CD8-positive, alpha-beta memory T cell (primary cell): ENCODE data around the gene BOLA3. TPM values are rescaled to one million over a fixed set of nuclear protein-coding genes. Genes with fewer than 3 reads are reported as not detected.

Experiments used
- polyA plus RNA-seq: library from polyadenylated mRNA; unstranded; fragments of 300-500 nt; fragmentation: Illumina TruSeq; gene quantifications from one replicate; pipeline ENCODE4 v1.2.3, GENCODE V29; 2021
- total RNA-seq, 2 experiments: library from RNA; stranded (reverse); gene quantifications; one replicate each; pipeline ENCODE4 v1.2.3, GENCODE V29; 2021

The BOLA3 gene
- total and polyA plus RNA-seq, 3 experiments from 2014 or later, result 74.1 to 133 (median 131) TPM

Other genes with a start within 250 kb of the BOLA3 start
- gene DGUOK, start 221.0 kb downstream of the BOLA3 start, total RNA-seq, result 10 to 100 TPM; 96.6 to 98.8 TPM
- 188 TPM for gene DGUOK, start 221.0 kb downstream of the BOLA3 start, polyA plus RNA-seq
- gene TET3, start 163.0 kb downstream of the BOLA3 start, total RNA-seq, result 10 to 100 TPM; 19.9 to 20.5 TPM
- 0.78 TPM for gene TET3, start 163.0 kb downstream of the BOLA3 start, polyA plus RNA-seq
- 100 to 1,000 TPM; 177 to 185 TPM for gene MOB1A, start 31.0 kb upstream of the BOLA3 start, total RNA-seq
- 161 TPM for gene MOB1A, start 31.0 kb upstream of the BOLA3 start, polyA plus RNA-seq
- gene MTHFD2, start 50.7 kb upstream of the BOLA3 start, total RNA-seq, result 100 to 1,000 TPM; 379 to 397 TPM
- gene MTHFD2, start 50.7 kb upstream of the BOLA3 start, polyA plus RNA-seq, result 11.0 TPM
- gene SLC4A5, start 195.5 kb upstream of the BOLA3 start, total RNA-seq, result 1 to 10 TPM; 1.8 to 1.9 TPM
- 0.13 TPM for gene SLC4A5, start 195.5 kb upstream of the BOLA3 start, polyA plus RNA-seq
- 100 to 1,000 TPM; 113 to 114 TPM for gene DCTN1, start 232.4 kb upstream of the BOLA3 start, total RNA-seq
- gene DCTN1, start 232.4 kb upstream of the BOLA3 start, polyA plus RNA-seq, result 90.2 TPM